ENCODE measurements around the gene MGAT2. TPM values are rescaled to one million over a fixed set of nuclear protein-coding genes. Genes with fewer than 3 reads are reported as not detected.
A peak's percentile ranks its signal among the peaks of the same experiment; 100 is the strongest.

The MGAT2 gene
- total RNA-seq, 1 donor from 2014 or later, result 47.0 TPM

- H3K36me3 Mint-ChIP-seq (ENCODE audit: low read depth, unreplicated experiment), result no peaks in the 10 kb centered on the region
- no peaks in the 10 kb centered on the region for H3K9me3 Mint-ChIP-seq (ENCODE audit: unreplicated experiment)
- no peak for TF ChIP-seq CTCF (IDR thresholded peaks at IDR 0.05; ENCODE audit: unreplicated experiment)
- no peak for DNase-seq (ENCODE audit: low spot score)
- peaks cover 1% of the 10 kb centered on the region for H3K27me3 Mint-ChIP-seq (ENCODE audit: unreplicated experiment)
- peaks cover 16% of the 10 kb centered on the region for H3K4me1 Mint-ChIP-seq (ENCODE audit: unreplicated experiment)
- H3K4me3 Mint-ChIP-seq (ENCODE audit: unreplicated experiment), result no peak overlapping the region
- H3K27ac Mint-ChIP-seq (ENCODE audit: unreplicated experiment), result no peak overlapping the region
Observed at GRCh38 chr14:49594347-49595091, 26.1 kb upstream of the MGAT2 start.

- Mint-ChIP-seq H3K9me3 (ENCODE audit: unreplicated experiment) (no peaks in the 10 kb centered on the region), H3K27me3 (ENCODE audit: unreplicated experiment) (peaks cover 5% of the 10 kb centered on the region), H3K36me3 (ENCODE audit: low read depth, unreplicated experiment) (peaks cover 4% of the 10 kb centered on the region), H3K4me1 (ENCODE audit: unreplicated experiment) (peaks cover 21% of the 10 kb centered on the region), H3K27ac (ENCODE audit: unreplicated experiment) (peak overlapping the region; percentile 97), H3K4me3 (ENCODE audit: unreplicated experiment) (peak overlapping the region; percentile 99)
- DNase-seq (ENCODE audit: low spot score), result peak; percentile 17
- no peak for TF ChIP-seq CTCF (IDR thresholded peaks at IDR 0.05; ENCODE audit: unreplicated experiment)
Observed at GRCh38 chr14:49598189-49598484, 22.5 kb upstream of the MGAT2 start.

GRCh38 chr14:49598485-49599300, 21.9 kb upstream of the MGAT2 start, which contains the start of gene LRR1:
Gene LRR1 (plus strand): TSS chr14:49598940. CDS start chr14:49599021, 81 bp downstream.
- peak; percentile 89 for DNase-seq (ENCODE audit: low spot score)
- Mint-ChIP-seq H3K36me3 (ENCODE audit: low read depth, unreplicated experiment) (peaks cover 4% of the 10 kb centered on the region), H3K4me3 (ENCODE audit: unreplicated experiment) (peak within 1 kb of the TSS; percentile 99), H3K9me3 (ENCODE audit: unreplicated experiment) (no peaks in the 10 kb centered on the region), H3K27me3 (ENCODE audit: unreplicated experiment) (peaks cover 5% of the 10 kb centered on the region), H3K4me1 (ENCODE audit: unreplicated experiment) (peaks cover 21% of the 10 kb centered on the region), H3K27ac (ENCODE audit: unreplicated experiment) (peak within 1 kb of the TSS; percentile 97)
- no peak for TF ChIP-seq CTCF (IDR thresholded peaks at IDR 0.05; ENCODE audit: unreplicated experiment)

- Mint-ChIP-seq H3K27me3 (ENCODE audit: unreplicated experiment) (no peaks in the 10 kb centered on the region), H3K9me3 (ENCODE audit: unreplicated experiment) (no peaks in the 10 kb centered on the region), H3K4me3 (ENCODE audit: unreplicated experiment) (no peak overlapping the region), H3K27ac (ENCODE audit: unreplicated experiment) (no peak overlapping the region), H3K36me3 (ENCODE audit: low read depth, unreplicated experiment) (peaks cover 11% of the 10 kb centered on the region), H3K4me1 (ENCODE audit: unreplicated experiment) (no peaks in the 10 kb centered on the region)
- TF ChIP-seq CTCF (IDR thresholded peaks at IDR 0.05; ENCODE audit: unreplicated experiment), result no peak
- DNase-seq (ENCODE audit: low spot score), result no peak
Observed at GRCh38 chr14:49607583-49607982, 13.0 kb upstream of the MGAT2 start.

GRCh38 chr14:49612251-49612650, 8.3 kb upstream of the MGAT2 start:
- H3K36me3 Mint-ChIP-seq (ENCODE audit: low read depth, unreplicated experiment), result no peaks in the 10 kb centered on the region
- DNase-seq (ENCODE audit: low spot score), result no peak
- no peak overlapping the region for H3K27ac Mint-ChIP-seq (ENCODE audit: unreplicated experiment)
- H3K4me3 Mint-ChIP-seq (ENCODE audit: unreplicated experiment), result no peak overlapping the region
- TF ChIP-seq CTCF (IDR thresholded peaks at IDR 0.05; ENCODE audit: unreplicated experiment), result no peak
- no peaks in the 10 kb centered on the region for H3K9me3 Mint-ChIP-seq (ENCODE audit: unreplicated experiment)
- peaks cover 2% of the 10 kb centered on the region for H3K27me3 Mint-ChIP-seq (ENCODE audit: unreplicated experiment)
- no peaks in the 10 kb centered on the region for H3K4me1 Mint-ChIP-seq (ENCODE audit: unreplicated experiment)
